Smooth muscle cell of bladder (primary cell): ENCODE measurements around the gene TNS4. TPM values are rescaled to one million over a fixed set of nuclear protein-coding genes. Genes with fewer than 3 reads are reported as not detected.

Source experiments
- total RNA-seq: library from RNA; depleted of rRNA; stranded (reverse); fragments of >200 nt; gene quantifications from 2 replicates; pipeline ENCODE4 v1.2.3, GENCODE V29; 2014

Gene TNS4
- total RNA-seq = under 0.01 TPM in 2 replicates

GRCh38 chr17:40501499-40501911, at the start of gene TNS4:
Gene TNS4, minus strand, starts transcription at chr17:40501623. Its CDS starts 5,198 bp downstream, at chr17:40496425.

GRCh38 chr17:40443196-40443987, 58.0 kb downstream of the TNS4 start, which contains the start of gene IGFBP4:
Gene IGFBP4, plus strand, starts transcription at chr17:40443450. Its CDS starts 286 bp downstream, at chr17:40443736.

Other genes starting within 250 kb of the TNS4 start
- gene CDC6, start 213.7 kb downstream of the TNS4 start, total RNA-seq = 1.4 and 1.8 TPM in 2 replicates
- gene RARA, start 192.4 kb downstream of the TNS4 start, total RNA-seq = 4.7 and 6.9 TPM in 2 replicates
- 1.8 and 2.0 TPM in 2 replicates for gene GJD3, start 136.9 kb downstream of the TNS4 start, total RNA-seq
- 9.9 and 11.4 TPM in 2 replicates for gene TOP2A, start 83.7 kb downstream of the TNS4 start, total RNA-seq
- 450 and 539 TPM in 2 replicates for gene IGFBP4, start 58.2 kb downstream of the TNS4 start, total RNA-seq
- gene CCR7, start 63.8 kb upstream of the TNS4 start, total RNA-seq = under 0.01 and 0.09 TPM in 2 replicates
- 76.9 and 81.0 TPM in 2 replicates for gene SMARCE1, start 146.2 kb upstream of the TNS4 start, total RNA-seq
- gene KRT222, start 163.6 kb upstream of the TNS4 start, total RNA-seq = 0.09 TPM in 1 of 2 replicates, not detected in the other
- not detected in 2 replicates for gene KRT24, start 202.1 kb upstream of the TNS4 start, total RNA-seq